Hepatocyte (in vitro differentiated cells): ENCODE results near the gene ATP4A. TPM values are rescaled to one million over a fixed set of nuclear protein-coding genes. Genes with fewer than 3 reads are reported as not detected.

ENCODE experiments used
- DNase-seq: peaks from one replicate; pipeline ENCODE4 v3.0.0-alpha.2; 2016; ENCODE audit warnings: low spot score
- H2AFZ ChIP-seq: fragments of 200-600 bp; sonication (generic); 2 replicates; pipeline ENCODE4 v1.6.0; 2016; ENCODE audit warnings: antibody characterized with exemption, mild to moderate bottlenecking
- H3K27ac ChIP-seq: fragments of 200-600 bp; sonication (generic); 2 replicates; pipeline ENCODE4 v1.5.1; 2016; ENCODE audit warnings: mild to moderate bottlenecking
- H3K27me3 ChIP-seq: fragments of 200-600 bp; sonication (generic); 2 replicates; pipeline ENCODE4 v1.6.1; 2016
- H3K36me3 ChIP-seq: fragments of 200-600 bp; sonication (generic); replicated peaks from 2 replicates; pipeline ENCODE4 v1.5.1; 2016; ENCODE audit warnings: low read depth; ENCODE audit not compliant: insufficient read depth
- H3K4me1 ChIP-seq: fragments of 200-600 bp; sonication (generic); 2 replicates; pipeline ENCODE4 v1.5.1; 2016; ENCODE audit warnings: mild to moderate bottlenecking, moderate library complexity; ENCODE audit not compliant: insufficient read depth
- H3K4me2 ChIP-seq: fragments of 200-600 bp; sonication (generic); 2 replicates; pipeline ENCODE4 v1.6.0; 2016
- H3K4me3 ChIP-seq: fragments of 200-600 bp; sonication (generic); 2 replicates; pipeline ENCODE4 v1.5.1; 2016; ENCODE audit warnings: mild to moderate bottlenecking
- H3K79me2 ChIP-seq: fragments of 200-600 bp; sonication (generic); 2 replicates; pipeline ENCODE4 v1.6.0; 2017; ENCODE audit warnings: mild to moderate bottlenecking
- H3K9me2 ChIP-seq: fragments of 200-600 bp; sonication (generic); replicated peaks from 2 replicates; pipeline ENCODE4 v1.6.0; 2017; ENCODE audit warnings: mild to moderate bottlenecking; ENCODE audit not compliant: insufficient read depth
- H3K9me3 ChIP-seq: fragments of 200-600 bp; sonication (generic); 2 replicates; pipeline ENCODE4 v1.5.1; 2016; ENCODE audit warnings: low read depth, mild to moderate bottlenecking
- H4K20me1 ChIP-seq: fragments of 200-600 bp; sonication (generic); 2 replicates; pipeline ENCODE4 v1.6.0; 2016; ENCODE audit warnings: mild to moderate bottlenecking; ENCODE audit not compliant: insufficient read depth, poor library complexity, severe bottlenecking
- CTCF ChIP-seq: fragments of 200-600 bp; sonication (generic); IDR thresholded peaks from 2 replicates; pipeline ENCODE4 v1.5.1; 2016; ENCODE audit warnings: antibody characterized with exemption, mild to moderate bottlenecking; ENCODE audit not compliant: poor library complexity
- EZH2 ChIP-seq: fragments of 200-600 bp; sonication (generic); IDR thresholded peaks from 2 replicates; pipeline ENCODE4 v1.6.1; 2016; ENCODE audit warnings: antibody characterized with exemption, mild to moderate bottlenecking, borderline replicate concordance
- EZH2phosphoT487 ChIP-seq: fragments of 200-600 bp; sonication (generic); IDR thresholded peaks from one replicate; pipeline ENCODE4 v1.6.1; 2018; ENCODE audit warnings: antibody characterized with exemption, mild to moderate bottlenecking, low read depth, moderate library complexity; ENCODE audit not compliant: unreplicated experiment, severe bottlenecking
- WGBS: methylation state at CpG from one replicate; pipeline ENCODE4 v1.1.6; 2016; ENCODE audit warnings: low lambda C conversion rate; ENCODE audit errors: missing lambda C conversion rate; 5-methylcytosine and 5-hydroxymethylcytosine counted together
- polyA plus RNA-seq: library from polyadenylated mRNA; unstranded; fragments of >200 nt; fragmentation: Nextera tagmentation; extraction: Ambion mirVana; gene quantifications from 2 replicates; pipeline ENCODE4 v1.2.1, GENCODE V29; 2016
- total RNA-seq: library from RNA; depleted of rRNA; stranded (reverse); fragments of >200 nt; gene quantifications from 2 replicates; pipeline ENCODE4 v1.2.3, GENCODE V29; 2014

Gene ATP4A
- total and polyA plus RNA-seq, 2 experiments from 2014 or later, result 3.5 to 5.0 TPM

- no peaks in the 10 kb centered on the region for H3K9me3 ChIP-seq
- no peak for TF ChIP-seq CTCF
- TF ChIP-seq EZH2, result no peak
- no peak for TF ChIP-seq EZH2phosphoT487
- no peak overlapping the region for H2AFZ ChIP-seq
- no peaks in the 10 kb centered on the region for H4K20me1 ChIP-seq
- peaks cover 13% of the 10 kb centered on the region for H3K79me2 ChIP-seq
- no peak overlapping the region for H3K4me2 ChIP-seq
- H3K9me2 ChIP-seq, result no peaks in the 10 kb centered on the region
- H3K4me3 ChIP-seq, result no peak overlapping the region
- H3K4me1 ChIP-seq, result peaks cover 7% of the 10 kb centered on the region
- DNase-seq, result no peak
- H3K27ac ChIP-seq, result no peak overlapping the region
- no peaks in the 10 kb centered on the region for H3K36me3 ChIP-seq
- H3K27me3 ChIP-seq, result no peaks in the 10 kb centered on the region
- 94% methylated on average over 12 of the region's 12 CpGs for WGBS
Measured at GRCh38 chr19:35539850-35540249, 23.6 kb downstream of the ATP4A start.

- Histone ChIP-seq H3K4me1 (peaks cover 2% of the 10 kb centered on the region), H3K27me3 (no peaks in the 10 kb centered on the region), H3K9me2 (no peaks in the 10 kb centered on the region), H3K4me3 (no peak overlapping the region), H3K36me3 (no peaks in the 10 kb centered on the region), H3K4me2 (no peak overlapping the region), H3K79me2 (peaks cover 8% of the 10 kb centered on the region), H4K20me1 (no peaks in the 10 kb centered on the region), H3K27ac (no peak overlapping the region), H3K9me3 (no peaks in the 10 kb centered on the region), H2AFZ (no peak overlapping the region)
- 76% methylated on average over 6 of the region's 6 CpGs for WGBS
- DNase-seq, result no peak
- TF ChIP-seq EZH2 (no peak), CTCF (no peak), EZH2phosphoT487 (no peak)
Measured at GRCh38 chr19:35539314-35539713, 24.1 kb downstream of the ATP4A start.

- H2AFZ ChIP-seq, result no peak overlapping the region
- no peaks in the 10 kb centered on the region for H3K36me3 ChIP-seq
- no peak overlapping the region for H3K4me3 ChIP-seq
- no peak overlapping the region for H3K27ac ChIP-seq
- H3K79me2 ChIP-seq, result no peaks in the 10 kb centered on the region
- no peak overlapping the region for H3K4me2 ChIP-seq
- no peaks in the 10 kb centered on the region for H3K4me1 ChIP-seq
- H3K9me2 ChIP-seq, result no peaks in the 10 kb centered on the region
- no peaks in the 10 kb centered on the region for H4K20me1 ChIP-seq
- TF ChIP-seq EZH2 (no peak), CTCF (no peak), EZH2phosphoT487 (no peak)
- no peaks in the 10 kb centered on the region for H3K27me3 ChIP-seq
- no peaks in the 10 kb centered on the region for H3K9me3 ChIP-seq
- DNase-seq, result no peak
- 82% methylated on average over 10 of the region's 10 CpGs for WGBS
Measured at GRCh38 chr19:35534803-35535480, 28.5 kb downstream of the ATP4A start.
